LoVo (cell line): ENCODE measurements around the gene ITGA6.

Experiments
- DNase-seq: peaks from one replicate; pipeline ENCODE4 v3.0.0-alpha.2; 2016; ENCODE audit warnings: low spot score

ITGA6 gene

GRCh38 chr2:172440795-172441194, 13.4 kb downstream of the ITGA6 start:
- DNase-seq, result peak; percentile 85

GRCh38 chr2:172442072-172442895, 14.9 kb downstream of the ITGA6 start:
- peak; percentile 98 for DNase-seq

- no peak for DNase-seq
These were observed 18.5 kb downstream of the ITGA6 start for GRCh38 chr2:172445851-172446250.

GRCh38 chr2:172446474-172447063, 19.2 kb downstream of the ITGA6 start:
- DNase-seq, result no peak

- DNase-seq, result no peak
These were observed 20.6 kb downstream of the ITGA6 start for GRCh38 chr2:172447811-172448493.

DNA sequence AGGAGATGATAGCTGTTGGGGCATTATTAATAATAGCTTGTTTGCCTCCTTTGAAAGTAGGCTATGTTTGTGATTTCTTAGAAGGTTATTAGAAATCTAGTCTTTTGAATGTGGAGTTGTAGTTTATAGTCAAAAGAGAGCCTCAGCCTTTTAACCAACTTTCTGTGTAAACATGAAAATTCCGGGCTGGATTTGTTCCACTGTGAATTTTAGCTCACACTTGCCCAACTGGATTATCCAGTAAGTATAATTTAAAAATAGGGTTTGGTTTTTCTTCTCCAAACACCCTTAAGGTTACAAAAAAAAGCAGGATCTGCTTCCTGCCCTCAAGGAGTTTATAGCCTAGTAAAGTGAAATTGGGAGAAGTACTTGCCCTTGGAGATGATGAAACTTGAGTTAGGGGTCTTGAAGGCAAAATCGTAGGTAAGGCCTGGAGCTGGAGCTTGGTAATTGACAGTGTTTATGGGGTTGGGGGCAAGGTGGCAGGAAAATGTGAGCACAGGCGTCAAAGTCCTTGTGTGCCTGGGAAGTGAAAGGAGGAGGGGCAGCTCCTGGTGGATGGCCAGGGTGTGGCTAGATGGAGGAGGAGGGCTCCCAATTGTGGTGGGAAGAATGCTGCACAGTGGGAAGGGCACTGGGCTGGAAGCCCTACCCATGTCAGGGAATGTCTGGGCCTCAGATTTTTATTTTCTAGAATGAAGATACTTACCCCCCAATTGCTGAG, 21.3 kb downstream of the ITGA6 start:
- peak; percentile 55 for DNase-seq

DNA sequence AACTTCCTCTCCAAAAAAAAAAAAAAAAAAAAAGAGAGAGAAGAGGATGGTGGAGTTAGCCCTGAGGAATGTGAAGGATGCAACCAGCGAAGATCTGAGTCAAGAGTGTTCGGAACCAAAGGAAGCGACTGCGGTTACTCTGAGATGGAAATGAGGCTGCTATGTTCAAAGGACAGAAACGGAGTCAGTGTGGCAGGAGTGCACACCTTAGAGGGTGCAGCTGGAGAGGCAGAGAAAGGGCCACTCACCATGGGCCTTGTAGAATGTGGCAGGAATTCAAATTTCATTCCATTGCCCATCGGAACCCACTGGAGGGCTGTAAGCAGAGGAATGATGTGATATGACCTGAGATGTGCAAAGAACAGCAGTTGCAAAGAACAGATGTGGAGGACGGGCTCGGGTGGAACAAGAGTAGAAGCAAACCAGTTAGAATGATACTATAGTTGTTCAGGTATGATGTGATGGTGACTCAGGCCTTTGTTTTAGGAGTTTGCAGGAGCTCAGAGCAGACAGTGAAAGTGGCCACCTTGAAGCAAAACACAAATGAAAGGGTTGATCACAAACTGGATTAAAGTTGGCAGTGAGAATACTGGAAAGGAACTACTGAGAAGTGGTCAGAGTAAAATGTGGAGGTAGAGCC, 22.6 kb downstream of the ITGA6 start:
- DNase-seq, result no peak

DNA sequence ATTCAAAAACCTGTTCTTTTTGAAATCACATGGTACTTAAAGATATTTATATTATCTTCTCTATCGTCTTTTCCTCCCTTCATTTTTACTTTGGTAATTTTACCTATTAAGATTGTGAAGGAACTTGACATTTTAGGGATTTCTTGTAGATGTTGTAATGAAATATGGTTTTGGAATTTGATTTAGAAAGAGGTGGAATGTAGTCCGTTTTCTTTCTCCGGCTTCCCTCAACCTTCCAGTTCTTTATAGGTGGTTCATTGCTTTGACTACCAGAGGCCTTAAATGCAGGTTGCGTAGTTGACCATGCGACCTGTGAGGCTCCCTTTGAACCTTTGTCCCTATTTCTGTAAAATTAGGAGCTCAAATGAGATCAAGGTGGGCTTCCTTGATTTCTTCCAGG, 24.5 kb downstream of the ITGA6 start:
- DNase-seq, result no peak

- no peak for DNase-seq
These were observed 25.5 kb downstream of the ITGA6 start for GRCh38 chr2:172452845-172453244.

DNA sequence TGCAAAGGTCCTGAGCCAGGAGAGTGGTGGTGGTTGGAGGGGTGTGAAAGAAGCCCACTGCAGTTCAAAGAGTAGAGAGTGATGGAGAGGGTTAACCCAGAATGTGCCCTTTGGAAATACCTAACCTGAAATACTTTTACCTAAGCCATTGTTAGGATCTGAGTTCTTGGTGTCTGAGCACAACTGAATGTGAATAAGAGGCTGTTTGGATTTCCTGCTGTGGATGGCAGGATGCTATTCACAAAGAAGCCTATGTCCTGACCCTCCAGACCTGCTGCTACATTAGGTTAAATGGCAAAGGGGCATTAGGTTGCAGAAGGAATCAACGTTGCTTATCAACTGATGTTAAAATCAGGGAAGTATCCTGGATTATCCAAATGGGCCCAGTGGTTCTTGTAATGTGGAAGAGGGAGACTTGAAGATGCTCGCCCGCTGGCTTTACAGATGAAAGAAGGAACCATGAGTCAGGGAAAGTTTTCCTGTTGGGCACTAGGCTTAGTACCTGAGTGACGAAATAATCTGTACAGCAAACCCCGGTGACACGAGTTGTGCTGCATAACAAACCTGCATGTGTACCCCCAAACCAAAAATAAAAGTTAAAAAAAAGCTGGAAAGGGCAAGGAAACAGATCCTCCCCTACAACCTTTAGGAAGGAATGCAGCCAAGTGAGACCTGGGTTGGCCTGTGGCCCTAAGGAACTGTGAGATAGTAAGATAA, 27.2 kb downstream of the ITGA6 start:
- no peak for DNase-seq

GRCh38 chr2:172455121-172455515, 27.7 kb downstream of the ITGA6 start:
- DNase-seq, result no peak

GRCh38 chr2:172456002-172456401, 28.6 kb downstream of the ITGA6 start:
- DNase-seq, result no peak

- DNase-seq, result no peak
These were observed 30.1 kb downstream of the ITGA6 start for GRCh38 chr2:172457536-172457935.

- no peak for DNase-seq
These were observed 31.3 kb downstream of the ITGA6 start for GRCh38 chr2:172458561-172459124.

DNA sequence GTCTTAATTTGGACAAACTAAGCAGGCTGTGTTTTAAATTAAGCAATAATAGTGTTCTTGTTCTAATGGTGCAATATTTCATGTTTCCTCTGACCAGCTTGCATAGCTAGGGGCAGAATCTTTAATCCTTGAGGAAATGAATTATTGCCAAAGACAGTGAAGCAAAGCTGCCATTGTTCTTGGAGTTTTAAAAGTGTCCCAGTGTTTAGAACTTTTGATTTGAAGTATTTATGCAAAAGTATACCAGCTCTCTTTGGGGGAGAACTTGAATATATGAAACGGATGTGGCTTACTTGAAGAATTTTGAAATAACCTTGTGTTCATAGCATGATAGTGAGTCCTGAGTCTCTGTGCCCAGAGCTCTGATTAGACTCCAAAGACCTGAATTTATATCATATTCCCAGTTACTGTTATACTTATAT, 33.4 kb downstream of the ITGA6 start:
- DNase-seq, result no peak

- no peak for DNase-seq
These were observed 34.4 kb downstream of the ITGA6 start for GRCh38 chr2:172461591-172462372.

GRCh38 chr2:172462373-172462848, 35.0 kb downstream of the ITGA6 start:
- DNase-seq, result no peak

GRCh38 chr2:172462849-172463381, 35.5 kb downstream of the ITGA6 start:
- DNase-seq, result peak; percentile 69

DNA sequence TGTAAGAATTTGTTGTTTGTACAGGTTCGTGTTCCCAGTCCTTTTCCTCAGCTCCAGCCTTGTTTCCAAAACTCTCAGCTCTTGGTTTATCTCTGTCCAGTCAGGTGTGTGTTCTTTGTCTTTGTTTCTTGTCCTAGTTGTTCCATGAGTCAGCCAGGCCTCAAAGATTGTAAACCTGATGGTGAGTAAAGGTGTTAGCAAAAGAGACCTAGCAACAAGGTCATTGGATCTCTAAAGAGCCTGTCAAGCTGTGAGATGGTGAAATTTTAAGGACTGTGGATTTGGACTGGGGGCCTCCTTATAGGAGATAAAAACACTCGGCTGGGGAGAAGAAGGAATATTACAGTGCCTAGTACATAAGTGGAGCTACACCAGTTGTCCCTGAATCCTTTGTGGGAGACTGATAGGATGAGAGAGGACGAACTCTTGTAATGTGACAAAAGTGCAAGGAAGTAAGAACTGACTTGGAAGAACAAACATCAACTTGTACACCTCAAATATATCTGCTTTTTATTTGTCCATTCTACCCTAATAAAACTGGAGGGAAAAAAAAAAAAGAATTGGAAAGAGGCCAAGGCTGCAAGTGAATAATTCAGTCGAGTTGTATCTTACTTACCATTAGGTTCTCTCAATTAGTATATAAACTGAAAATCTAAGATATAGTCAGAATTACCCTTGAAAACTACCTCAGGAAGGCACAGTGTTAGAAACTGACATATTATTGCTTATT, 37.2 kb downstream of the ITGA6 start:
- peak; percentile 74 for DNase-seq
